Chondrocyte (in vitro differentiated cells): ENCODE measurements around the gene RMDN3. TPM values are rescaled to one million over a fixed set of nuclear protein-coding genes. Genes with fewer than 3 reads are reported as not detected.

Experiments
- DNase-seq: peaks from one replicate; pipeline ENCODE4 v3.0.0; 2021; ENCODE audit warnings: mixed read lengths, low spot score
- H3K27ac Mint-ChIP-seq: one replicate; pipeline ENCODE4 v1.8.0; 2021; ENCODE audit warnings: mild to moderate bottlenecking, moderate library complexity, mixed read lengths; ENCODE audit not compliant: unreplicated experiment
- H3K27me3 Mint-ChIP-seq: 2 replicates; pipeline ENCODE4 v1.8.0; 2021; ENCODE audit warnings: low read depth, mixed read lengths
- H3K36me3 Mint-ChIP-seq: 2 replicates; pipeline ENCODE4 v1.8.0; 2021; ENCODE audit warnings: low read depth, mixed read lengths
- H3K4me1 Mint-ChIP-seq: 2 replicates; pipeline ENCODE4 v1.8.0; 2021; ENCODE audit warnings: low read depth, mild to moderate bottlenecking, mixed read lengths
- H3K4me3 Mint-ChIP-seq: one replicate; pipeline ENCODE4 v1.8.0; 2021; ENCODE audit warnings: mild to moderate bottlenecking, moderate library complexity, mixed read lengths; ENCODE audit not compliant: unreplicated experiment
- H3K9me3 Mint-ChIP-seq: 2 replicates; pipeline ENCODE4 v1.8.0; 2021; ENCODE audit warnings: low read depth, mixed read lengths
- CTCF ChIP-seq: fragments of 200-600 bp; sonication (generic); IDR thresholded peaks from 2 replicates; pipeline ENCODE4 v1.5.0; 2021; ENCODE audit warnings: antibody characterized with exemption, mild to moderate bottlenecking, moderate library complexity
- total RNA-seq: library from RNA; stranded (reverse); gene quantifications from 3 replicates; pipeline ENCODE4 v1.2.1, GENCODE V29; 2021

Gene RMDN3
- total RNA-seq, 1 donor from 2014 or later: 30.1 TPM

GRCh38 chr15:40755812-40756208 is 756 bp upstream of the RMDN3 start:
- Mint-ChIP-seq H3K4me3 (peak overlapping the region; percentile 91), H3K9me3 (no peaks in the 10 kb centered on the region), H3K27ac (peak overlapping the region; percentile 95), H3K27me3 (peaks cover 3% of the 10 kb centered on the region), H3K4me1 (peaks cover 25% of the 10 kb centered on the region), H3K36me3 (peaks cover 2% of the 10 kb centered on the region)
- DNase-seq: no peak
- TF ChIP-seq CTCF: no peak

- Mint-ChIP-seq H3K9me3 (no peaks in the 10 kb centered on the region), H3K4me3 (peak overlapping the region; percentile 91), H3K27me3 (no peaks in the 10 kb centered on the region), H3K36me3 (peaks cover 3% of the 10 kb centered on the region), H3K27ac (peak overlapping the region; percentile 95), H3K4me1 (peaks cover 25% of the 10 kb centered on the region)
- no peak for DNase-seq
- TF ChIP-seq CTCF: no peak
These were observed 526 bp downstream of the RMDN3 start for GRCh38 chr15:40754574-40754882.

- Mint-ChIP-seq H3K27ac (no peak overlapping the region), H3K4me3 (no peak overlapping the region), H3K36me3 (peaks cover 5% of the 10 kb centered on the region), H3K9me3 (no peaks in the 10 kb centered on the region), H3K4me1 (peaks cover 32% of the 10 kb centered on the region), H3K27me3 (no peaks in the 10 kb centered on the region)
- no peak for DNase-seq
- no peak for TF ChIP-seq CTCF
These were observed 3.3 kb downstream of the RMDN3 start for GRCh38 chr15:40751745-40752144.

GRCh38 chr15:40750885-40751284 is 4.2 kb downstream of the RMDN3 start:
- TF ChIP-seq CTCF: no peak
- Mint-ChIP-seq H3K36me3 (peaks cover 5% of the 10 kb centered on the region), H3K4me3 (no peak overlapping the region), H3K27ac (no peak overlapping the region), H3K9me3 (no peaks in the 10 kb centered on the region), H3K4me1 (peaks cover 32% of the 10 kb centered on the region), H3K27me3 (no peaks in the 10 kb centered on the region)
- DNase-seq: no peak

GRCh38 chr15:40749151-40749630 is 5.9 kb downstream of the RMDN3 start:
- no peak for TF ChIP-seq CTCF
- no peak for DNase-seq
- H3K27me3 Mint-ChIP-seq: no peaks in the 10 kb centered on the region
- no peak overlapping the region for H3K4me3 Mint-ChIP-seq
- no peak overlapping the region for H3K27ac Mint-ChIP-seq
- H3K9me3 Mint-ChIP-seq: no peaks in the 10 kb centered on the region
- H3K4me1 Mint-ChIP-seq: peaks cover 24% of the 10 kb centered on the region
- H3K36me3 Mint-ChIP-seq: peaks cover 10% of the 10 kb centered on the region
